Fibroblast of skin of right quadriceps (primary cell): Measurements from ENCODE around the gene AKAP1.
A peak's percentile ranks its signal among the peaks of the same experiment; 100 is the strongest.
"Not testable (repeated sequence)": the region's sequence is repeated elsewhere in the genome, so short reads cannot be mapped to it uniquely, and the experiment has no call there.

Experiments used
- DNase-seq: peaks from one replicate; pipeline ENCODE4 v3.0.0-alpha.2; 2013

AKAP1 gene

GRCh38 chr17:57075785-57076184 is 9.3 kb upstream of the AKAP1 start:
- DNase-seq: no peak

GRCh38 chr17:57077000-57077399 is 8.0 kb upstream of the AKAP1 start:
- DNase-seq: no peak

GRCh38 chr17:57078274-57078673 is 6.8 kb upstream of the AKAP1 start:
- DNase-seq: no peak

DNA sequence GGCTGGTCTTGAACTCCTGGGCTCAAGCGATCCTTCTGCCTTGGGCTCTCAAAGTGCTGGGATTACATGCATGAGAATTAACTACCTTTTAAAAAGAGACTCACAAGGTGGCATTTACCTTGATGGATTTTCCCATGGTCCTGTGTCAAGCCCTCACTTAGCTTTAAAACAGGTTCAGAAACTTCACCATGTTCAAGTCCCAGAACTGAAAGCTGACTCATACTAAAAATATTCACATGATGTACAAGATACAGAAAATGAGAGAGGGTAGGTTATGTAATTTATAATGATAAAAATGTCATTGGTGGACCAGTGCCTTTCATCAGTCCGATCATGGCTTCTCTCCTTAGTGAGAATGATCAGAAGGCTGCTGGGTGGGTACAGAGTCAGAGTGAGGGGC is 4.3 kb upstream of the AKAP1 start:
- no peak for DNase-seq

DNA sequence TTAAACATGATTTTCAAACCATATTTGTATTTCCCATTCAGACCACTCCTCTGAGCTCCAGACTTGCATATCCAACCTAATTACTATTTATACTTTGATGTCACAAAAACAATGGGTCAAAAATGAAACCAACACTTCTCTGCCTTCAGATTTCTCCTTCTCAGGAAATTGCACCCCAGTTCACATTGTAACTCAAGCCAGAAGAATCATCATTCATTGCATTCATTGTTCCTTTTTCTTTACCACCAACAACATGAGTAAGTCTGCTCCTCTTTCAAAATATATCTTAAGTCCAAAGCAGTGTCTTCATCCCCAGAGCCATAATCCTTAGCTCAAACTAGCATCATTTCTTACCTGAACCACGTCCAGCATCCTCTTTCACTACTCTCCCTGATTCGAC is 2.6 kb upstream of the AKAP1 start:
- no peak for DNase-seq

DNA sequence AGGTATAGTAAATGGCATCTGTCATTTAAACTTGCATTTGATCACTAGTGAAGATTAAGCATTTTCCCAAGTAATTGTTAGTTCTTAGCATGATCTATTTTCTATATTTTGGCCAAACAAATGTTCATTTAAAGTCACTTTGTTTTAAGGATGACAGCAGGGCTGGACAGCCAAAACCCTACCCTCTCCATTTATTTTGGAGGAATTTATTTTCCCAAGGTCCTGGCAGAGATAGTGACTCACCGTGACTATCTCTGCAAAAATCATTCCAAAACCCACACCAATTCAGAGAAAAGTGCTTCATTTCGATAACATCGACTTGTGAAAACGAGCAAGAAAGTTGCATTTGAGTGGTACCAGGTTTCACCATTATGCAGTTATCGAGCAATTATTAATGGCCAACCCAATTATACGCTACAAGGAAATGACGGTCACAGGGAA is 665 bp upstream of the AKAP1 start:
- DNase-seq: no peak

GRCh38 chr17:57085448-57086068 is 512 bp downstream of the AKAP1 start:
- peak; percentile 35 for DNase-seq

- DNase-seq: no peak
Observed at GRCh38 chr17:57086069-57086930, 1.3 kb downstream of the AKAP1 start.

- no peak for DNase-seq
Observed at GRCh38 chr17:57088298-57088697, 3.3 kb downstream of the AKAP1 start.

DNA sequence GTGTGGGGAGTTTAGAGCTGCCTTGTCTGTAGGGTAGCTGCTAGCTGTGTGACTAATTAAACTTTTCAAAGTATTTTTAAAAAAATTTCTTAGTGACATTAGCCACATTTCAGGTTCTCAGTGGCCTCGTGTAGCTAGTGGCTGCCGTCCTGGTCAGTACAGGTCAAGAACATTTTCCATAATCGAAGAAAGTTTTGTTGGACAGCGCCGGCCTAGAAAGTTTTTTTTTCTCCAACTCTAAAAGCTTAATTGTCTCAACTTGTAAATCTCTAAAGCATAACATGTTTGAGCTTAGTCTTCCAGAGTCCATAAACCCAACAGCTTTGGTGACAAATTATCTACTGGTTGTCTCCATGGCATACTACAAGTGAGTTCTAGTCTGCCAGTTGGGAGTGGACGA is 4.3 kb downstream of the AKAP1 start:
- no peak for DNase-seq

DNA sequence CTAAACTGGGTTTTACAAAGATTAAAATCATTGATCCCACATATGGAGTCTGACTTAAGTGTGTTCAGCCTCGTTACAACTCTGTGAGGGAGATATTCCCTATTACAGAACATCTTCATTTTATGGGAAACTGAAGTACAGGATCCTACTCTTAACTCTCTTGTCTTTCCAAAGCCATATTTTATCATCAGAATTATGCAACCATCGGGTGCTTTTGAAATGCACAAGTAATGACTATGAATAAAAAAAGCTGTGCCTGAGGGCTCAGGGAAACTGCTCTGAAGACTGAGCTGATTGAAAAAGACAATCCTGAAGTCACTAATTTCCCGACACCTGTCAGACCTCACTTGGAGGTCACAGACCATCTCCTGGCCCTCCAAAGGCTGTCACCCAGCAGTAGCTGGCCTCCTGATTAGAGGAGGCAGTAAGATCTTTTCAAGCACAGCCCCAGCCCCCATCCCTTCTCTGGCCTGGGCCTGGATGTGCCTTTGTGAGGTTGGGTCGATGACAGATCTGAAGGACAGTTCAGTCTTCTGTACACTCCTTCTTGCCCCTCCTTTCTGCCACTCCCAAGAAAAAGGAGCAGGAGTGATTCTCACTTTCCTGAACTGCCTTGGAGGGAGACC is 5.6 kb downstream of the AKAP1 start:
- DNase-seq: no peak

- DNase-seq: no peak
Observed at GRCh38 chr17:57091186-57091618, 6.2 kb downstream of the AKAP1 start.

- peak; percentile 38 for DNase-seq
Observed at GRCh38 chr17:57092171-57092570, 7.1 kb downstream of the AKAP1 start.

GRCh38 chr17:57092779-57093178 is 7.7 kb downstream of the AKAP1 start:
- DNase-seq: no peak

DNA sequence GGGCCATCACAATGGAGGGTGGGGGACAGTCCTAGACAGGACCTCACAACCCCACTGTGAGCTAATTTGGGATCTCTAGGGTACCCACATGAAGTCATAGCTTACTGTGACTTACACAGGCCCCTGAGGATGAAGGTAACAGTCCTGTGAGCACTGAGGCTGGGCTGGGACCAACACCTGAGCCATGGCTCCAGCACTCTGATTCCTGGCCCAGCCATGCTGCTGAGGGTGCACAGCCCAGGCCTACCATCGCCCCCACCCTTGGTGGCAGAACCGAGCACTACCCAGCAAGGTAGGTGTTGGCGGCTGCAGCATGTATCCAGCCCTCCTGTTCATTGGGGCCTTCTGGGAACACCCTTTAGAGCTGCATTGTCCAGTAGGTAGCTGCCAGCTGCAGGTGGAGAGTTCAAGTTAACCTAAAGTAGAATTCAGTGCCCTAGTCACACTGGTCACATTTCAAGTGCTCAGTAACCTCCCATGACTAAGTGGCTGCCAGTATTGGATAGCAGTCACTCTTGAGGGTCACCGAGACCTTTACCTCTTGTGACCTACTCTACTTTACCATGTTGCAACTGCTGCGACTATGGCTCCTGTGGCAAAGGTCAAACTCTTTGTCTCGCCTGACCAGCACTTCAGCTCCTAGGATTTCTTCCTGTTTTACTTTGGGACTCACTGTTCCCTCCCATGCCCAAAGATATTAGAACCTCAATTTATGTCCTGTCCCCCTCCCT is 11.6 kb downstream of the AKAP1 start:
- DNase-seq: no peak

GRCh38 chr17:57097832-57098421 is 12.9 kb downstream of the AKAP1 start:
- peak; percentile 27 for DNase-seq

DNA sequence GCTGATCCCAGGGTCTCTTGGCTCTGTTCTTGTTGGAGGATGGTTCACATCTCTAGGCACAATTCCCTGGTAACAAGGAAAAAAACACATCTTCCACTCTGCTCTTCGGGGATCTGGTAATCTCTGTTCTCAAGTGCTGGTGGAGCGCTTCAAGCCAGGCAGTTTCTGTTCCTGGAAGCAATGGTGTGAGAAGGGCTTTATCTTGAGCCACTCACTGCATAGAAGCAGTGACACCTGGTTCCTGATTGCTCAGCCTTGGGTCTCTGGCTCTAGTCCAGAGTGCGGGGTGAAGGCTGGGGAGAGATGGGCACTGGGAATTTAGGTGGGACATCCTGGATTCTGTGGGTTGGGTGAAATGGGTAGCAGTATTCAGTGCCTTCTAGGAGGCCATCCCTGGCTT is 14.1 kb downstream of the AKAP1 start:
- no peak for DNase-seq

- no peak for DNase-seq
Observed at GRCh38 chr17:57102122-57102521, 17.1 kb downstream of the AKAP1 start.

DNA sequence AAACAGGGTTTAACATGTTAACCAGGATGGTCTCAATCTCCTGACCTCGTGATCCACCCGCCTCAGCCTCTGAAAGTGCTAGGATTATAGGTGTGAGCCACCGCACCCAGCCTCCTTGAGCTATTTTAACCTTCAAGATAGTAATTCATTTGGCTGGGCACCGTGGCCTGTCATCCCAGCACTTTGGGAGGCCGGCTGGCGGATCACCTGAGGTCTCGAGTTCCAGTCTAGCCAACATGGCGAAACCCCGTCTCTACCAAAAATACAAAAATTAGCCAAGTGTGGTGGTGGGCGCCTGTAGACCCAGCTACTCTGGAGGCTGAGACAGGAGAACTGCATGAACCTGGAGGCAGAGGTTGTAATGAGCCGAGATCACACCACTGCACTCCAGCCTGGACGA is 17.6 kb downstream of the AKAP1 start:
- not testable (repeated sequence) for DNase-seq

GRCh38 chr17:57104461-57105175 is 19.6 kb downstream of the AKAP1 start:
- peak; percentile 77 for DNase-seq

GRCh38 chr17:57105591-57105990 is 20.5 kb downstream of the AKAP1 start:
- no peak for DNase-seq
